Body of pancreas (tissue), 4 donors: ENCODE data around the gene ZNF653. TPM values are rescaled to one million over a fixed set of nuclear protein-coding genes. Genes with fewer than 3 reads are reported as not detected.

Experiments
- ATAC-seq: fragments of 150-250 bp; one replicate; pipeline ENCODE4 v1.9.1; 2016
- DNase-seq, 4 donors: peaks; one replicate each; pipeline ENCODE4 v3.0.0-alpha.2; 2019
- H3K27ac ChIP-seq, 4 donors: fragments of 200-600 bp; sonication (generic); 1 replicate in 3 of 4; 2 replicates in 1 of 4; pipeline versions ENCODE4 v1.5.1 to v1.6.1; 2016 to 2019; ENCODE audit warnings: mild to moderate bottlenecking in 1 of 4, mixed read lengths in 1 of 4, moderate library complexity in 1 of 4
- H3K27me3 ChIP-seq, 2 donors: fragments of 200-600 bp; sonication (generic); one replicate each; pipeline ENCODE4 v1.6.0; 2016; ENCODE audit warnings: mild to moderate bottlenecking in 1 of 2
- H3K36me3 ChIP-seq, 2 donors: fragments of 200-600 bp; sonication (generic); replicated peaks in 1 of 2; 2 replicates each; pipeline ENCODE4 v1.5.1; 2016; ENCODE audit warnings: low read depth in 2 of 2; ENCODE audit not compliant: insufficient read depth in 1 of 2
- H3K4me1 ChIP-seq: fragments of 200-600 bp; sonication (generic); one replicate; pipeline ENCODE4 v1.6.0; 2016
- H3K4me3 ChIP-seq, 2 donors: fragments of 200-600 bp; sonication (generic); 1 replicate in 1 of 2; 2 replicates in 1 of 2; pipeline ENCODE4 v1.5.1; 2016 to 2019
- H3K9me3 ChIP-seq, 3 donors: fragments of 200-600 bp; sonication (generic); 1 replicate in 2 of 3; 2 replicates in 1 of 3; pipeline ENCODE4 v1.5.1; 2016
- POLR2A ChIP-seq, 3 donors: fragments of 450-650 bp; IDR thresholded peaks; one replicate each; pipeline ENCODE4 v1.6.1; 2016; ENCODE audit warnings: antibody characterized with exemption in 3 of 3, mild to moderate bottlenecking in 2 of 3
- WGBS, 2 donors: methylation state at CpG; one replicate each; pipeline ENCODE4 v1.1.5; 2017; 5-methylcytosine and 5-hydroxymethylcytosine counted together
- intact Hi-C: fragments of 100-400 bp; cut with DNase I; formaldehyde crosslinking; loops from one replicate; pipeline ENCODE4 v1.15.1; 2023
- total RNA-seq, 2 donors: library from RNA; depleted of rRNA; stranded (reverse); fragments of >200 nt; gene quantifications; one replicate each; pipeline ENCODE4 v1.1.0, GENCODE V29; 2016
- TF ChIP-seq, protein P1 (sequence below), 7 experiments: fragments of 450-650 bp in 4 of 7; fragments of 200-600 bp in 3 of 7; sonication (generic) in 3 of 7; IDR thresholded peaks; one replicate each; pipeline ENCODE4 v1.5.1; 2016 to 2019; ENCODE audit warnings: antibody characterized with exemption in 7 of 7

Gene ZNF653
- total RNA-seq, 2 donors from 2014 or later: 9.6 to 22.1 TPM

DNA sequence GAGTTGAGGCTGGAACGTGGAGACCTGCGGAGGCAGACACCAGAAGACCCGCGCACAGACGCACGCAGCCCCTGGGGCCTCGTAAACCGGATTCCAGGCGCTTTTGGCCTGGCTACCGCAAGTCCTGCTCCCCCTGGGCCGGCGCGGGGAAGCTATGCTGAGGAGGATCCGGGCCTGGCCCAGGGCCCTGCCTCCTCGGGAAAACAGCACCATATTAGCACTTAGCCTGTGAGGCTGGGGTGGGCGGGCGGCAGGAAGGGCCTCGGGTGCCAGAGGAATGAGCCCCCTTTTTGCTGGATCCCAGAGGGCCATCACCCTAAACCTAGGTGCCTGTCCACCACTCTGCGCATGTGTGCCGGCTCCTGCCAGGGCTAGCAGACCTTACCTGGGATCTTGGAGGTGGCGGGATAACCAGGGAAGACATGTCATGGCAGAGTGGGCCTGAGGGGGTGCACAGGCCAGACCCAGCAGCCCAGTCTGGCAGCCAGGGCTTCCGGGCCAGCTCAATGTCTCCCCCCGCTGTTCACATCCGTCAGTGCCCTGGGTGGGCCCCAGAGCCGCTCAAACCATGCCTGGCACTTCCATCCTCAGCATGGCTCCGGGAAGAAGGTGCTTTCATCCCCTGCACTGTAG, 46.1 kb upstream of the ZNF653 start:
- H3K27ac ChIP-seq: no peak overlapping the region
- no peak overlapping the region for H3K4me3 ChIP-seq

DNA sequence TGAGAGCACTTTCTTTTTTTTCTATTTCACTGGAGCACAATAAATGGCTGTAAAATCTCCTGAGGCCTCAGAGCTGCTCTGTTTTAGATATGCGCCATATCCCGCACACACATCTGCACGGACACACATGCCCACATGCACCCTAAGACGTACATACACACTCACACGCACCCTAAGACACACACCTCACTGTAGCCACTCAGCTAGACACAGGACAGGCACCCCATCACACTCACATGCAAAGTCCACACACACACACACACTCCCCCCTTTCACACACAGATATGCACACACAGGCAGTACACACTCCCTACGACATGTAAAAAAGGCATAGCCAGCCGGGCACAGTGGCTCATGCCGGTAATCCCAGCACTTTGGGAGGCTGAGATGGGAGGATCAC, 44.6 kb upstream of the ZNF653 start:
- WGBS, 2 donors: 79 to 87% methylated on average over 8 of the region's 8 CpGs
- Histone ChIP-seq H3K27me3 (no peaks in the 10 kb centered on the region), H3K9me3 (no peaks in the 10 kb centered on the region), H3K4me1 (no peaks in the 10 kb centered on the region), H3K36me3 (peaks cover 0 to 13% of the 10 kb centered on the region in 2 donors), H3K4me3 (no peak overlapping the region), H3K27ac (no peak overlapping the region)
- no peak for TF ChIP-seq POLR2A (IDR thresholded peaks at IDR 0.05)
- TF ChIP-seq, protein P1, sequence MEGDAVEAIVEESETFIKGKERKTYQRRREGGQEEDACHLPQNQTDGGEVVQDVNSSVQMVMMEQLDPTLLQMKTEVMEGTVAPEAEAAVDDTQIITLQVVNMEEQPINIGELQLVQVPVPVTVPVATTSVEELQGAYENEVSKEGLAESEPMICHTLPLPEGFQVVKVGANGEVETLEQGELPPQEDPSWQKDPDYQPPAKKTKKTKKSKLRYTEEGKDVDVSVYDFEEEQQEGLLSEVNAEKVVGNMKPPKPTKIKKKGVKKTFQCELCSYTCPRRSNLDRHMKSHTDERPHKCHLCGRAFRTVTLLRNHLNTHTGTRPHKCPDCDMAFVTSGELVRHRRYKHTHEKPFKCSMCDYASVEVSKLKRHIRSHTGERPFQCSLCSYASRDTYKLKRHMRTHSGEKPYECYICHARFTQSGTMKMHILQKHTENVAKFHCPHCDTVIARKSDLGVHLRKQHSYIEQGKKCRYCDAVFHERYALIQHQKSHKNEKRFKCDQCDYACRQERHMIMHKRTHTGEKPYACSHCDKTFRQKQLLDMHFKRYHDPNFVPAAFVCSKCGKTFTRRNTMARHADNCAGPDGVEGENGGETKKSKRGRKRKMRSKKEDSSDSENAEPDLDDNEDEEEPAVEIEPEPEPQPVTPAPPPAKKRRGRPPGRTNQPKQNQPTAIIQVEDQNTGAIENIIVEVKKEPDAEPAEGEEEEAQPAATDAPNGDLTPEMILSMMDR (IDR thresholded peaks at IDR 0.05): no peak
- ATAC-seq: no peak
- intact Hi-C loops: no loop called here
- DNase-seq: no peak

More for the DNA sequence above, 46.1 kb upstream of the ZNF653 start:
- DNase-seq (no peak), ATAC-seq (no peak)
- H3K9me3 ChIP-seq: no peaks in the 10 kb centered on the region
- H3K4me1 ChIP-seq: peaks cover 3% of the 10 kb centered on the region
- 81 to 89% methylated on average over 9 to 15 of the region's 26 CpGs for WGBS, 2 donors
- no peak for TF ChIP-seq POLR2A (IDR thresholded peaks at IDR 0.05)
- TF ChIP-seq, protein P1 (IDR thresholded peaks at IDR 0.05): no peak
- H3K27me3 ChIP-seq: no peaks in the 10 kb centered on the region
- peaks cover 0 to 13% of the 10 kb centered on the region in 2 donors for H3K36me3 ChIP-seq
- intact Hi-C loops: no loop called here

- TF ChIP-seq, protein P1 (IDR thresholded peaks at IDR 0.05): no peak
- no peak for TF ChIP-seq POLR2A (IDR thresholded peaks at IDR 0.05)
- WGBS, 2 donors: 81 to 90% methylated on average over 3 to 19 of the region's 24 CpGs
- Histone ChIP-seq H3K27me3 (no peaks in the 10 kb centered on the region), H3K27ac (no peak overlapping the region), H3K9me3 (no peaks in the 10 kb centered on the region), H3K4me3 (no peak overlapping the region), H3K36me3 (peaks cover 0 to 13% of the 10 kb centered on the region in 2 donors), H3K4me1 (no peaks in the 10 kb centered on the region)
- ATAC-seq (no peak), DNase-seq (no peak)
- intact Hi-C loops: no loop called here
Observed at GRCh38 chr19:11549386-11549953, 43.8 kb upstream of the ZNF653 start.

DNA sequence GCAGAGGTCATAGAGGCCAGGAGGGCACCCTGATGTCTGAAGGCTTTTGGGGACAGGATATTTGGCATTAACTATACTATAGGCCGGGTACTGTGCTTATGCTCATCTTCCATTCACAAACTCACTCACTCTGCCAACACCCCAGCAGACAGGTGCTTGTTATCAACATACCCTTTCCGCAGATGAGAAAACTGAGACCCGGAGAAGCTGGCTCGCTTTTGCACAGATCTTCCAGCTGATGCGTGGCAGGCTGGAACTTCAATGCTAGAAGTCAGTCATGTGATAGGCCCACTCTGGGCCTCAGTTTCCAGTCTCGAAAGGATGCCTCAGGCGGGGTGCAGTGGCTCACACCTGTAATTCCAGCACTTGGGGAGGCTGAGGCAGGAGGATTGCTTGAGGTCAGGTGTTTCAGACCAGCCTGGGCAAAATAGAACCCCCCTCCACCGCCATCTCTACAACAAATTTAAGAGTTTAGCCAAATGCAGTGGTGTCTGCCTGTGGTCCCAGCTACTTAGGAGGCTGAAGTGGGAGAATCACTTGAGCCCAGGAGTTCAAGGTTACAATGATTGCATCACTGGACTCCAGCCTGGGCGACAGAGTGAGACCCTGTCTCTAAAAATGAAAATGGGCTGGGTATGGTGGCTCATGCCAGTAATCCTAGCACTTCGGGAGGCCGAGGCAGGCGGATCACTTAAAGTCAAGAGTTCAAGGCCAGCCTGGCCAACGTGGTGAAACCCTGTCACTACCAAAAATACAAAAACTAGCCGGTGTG, 42.5 kb upstream of the ZNF653 start:
- ATAC-seq: no peak
- peaks cover 0 to 6% of the 10 kb centered on the region in 2 donors for H3K36me3 ChIP-seq
- no peaks in the 10 kb centered on the region for H3K4me1 ChIP-seq

More for the DNA sequence above, 42.5 kb upstream of the ZNF653 start:
- no peaks in the 10 kb centered on the region for H3K9me3 ChIP-seq
- intact Hi-C loops: no loop called here
- DNase-seq: no peak
- 56 to 84% methylated on average over 5 to 14 of the region's 14 CpGs for WGBS, 2 donors
- H3K4me3 ChIP-seq: no peak overlapping the region
- no peak overlapping the region for H3K27ac ChIP-seq
- TF ChIP-seq, protein P1 (IDR thresholded peaks at IDR 0.05): no peak
- no peak for TF ChIP-seq POLR2A (IDR thresholded peaks at IDR 0.05)
- H3K27me3 ChIP-seq: no peaks in the 10 kb centered on the region
